CD4-positive, alpha-beta T cell treated with Interleukin-17A for 1 hour (primary cell): Measurements from ENCODE around the gene HBQ1.
"Not testable (repeated sequence)": the region's sequence is repeated elsewhere in the genome, so short reads cannot be mapped to it uniquely, and the experiment has no call there.

Source experiments
- DNase-seq: peaks from one replicate; pipeline ENCODE4 v3.0.0-alpha.2; 2020

The HBQ1 gene

GRCh38 chr16:162271-162991 is 17.8 kb upstream of the HBQ1 start:
- no peak for DNase-seq

DNA sequence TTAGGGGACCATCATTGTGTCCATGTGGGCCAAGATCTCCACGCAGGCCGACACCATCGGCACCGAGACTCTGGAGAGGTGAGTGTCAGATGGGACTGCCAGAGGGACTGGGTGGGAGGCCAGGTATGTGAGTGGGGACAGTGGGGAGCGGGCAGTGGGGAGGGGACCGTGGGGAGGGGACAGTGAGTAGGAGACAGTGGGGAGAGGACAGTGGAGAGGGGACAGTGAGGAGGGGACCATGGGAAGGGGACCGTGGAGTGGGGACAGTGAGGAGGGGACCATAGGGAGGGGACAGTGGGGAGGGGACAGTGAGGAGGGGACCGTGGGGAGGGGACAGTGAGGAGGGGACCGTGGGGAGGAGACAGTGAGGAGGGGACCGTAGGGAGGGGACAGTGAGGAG is 17.1 kb upstream of the HBQ1 start:
- not testable (repeated sequence) for DNase-seq

DNA sequence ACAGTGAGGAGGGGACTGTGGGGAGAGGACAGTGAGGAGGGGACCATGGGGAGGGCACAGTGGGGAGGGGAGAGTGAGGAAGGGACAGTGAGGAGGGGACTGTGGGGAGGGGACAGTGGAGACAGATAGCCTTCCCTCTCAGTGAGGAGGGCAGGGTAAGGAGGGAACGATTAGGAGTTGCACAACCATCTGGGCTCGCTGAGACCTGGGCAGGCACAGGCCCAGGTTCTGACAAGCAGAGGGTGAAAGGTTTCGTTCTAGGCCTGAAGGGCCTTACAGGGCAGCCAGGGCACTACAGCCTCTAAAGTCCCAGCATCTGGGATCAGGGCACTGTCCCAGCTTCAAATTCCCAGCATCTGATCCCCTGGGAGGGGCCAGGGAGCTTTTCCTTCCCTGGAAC is 16.6 kb upstream of the HBQ1 start:
- DNase-seq: not testable (repeated sequence)

GRCh38 chr16:164134-164823 is 16.0 kb upstream of the HBQ1 start:
- not testable (repeated sequence) for DNase-seq

DNA sequence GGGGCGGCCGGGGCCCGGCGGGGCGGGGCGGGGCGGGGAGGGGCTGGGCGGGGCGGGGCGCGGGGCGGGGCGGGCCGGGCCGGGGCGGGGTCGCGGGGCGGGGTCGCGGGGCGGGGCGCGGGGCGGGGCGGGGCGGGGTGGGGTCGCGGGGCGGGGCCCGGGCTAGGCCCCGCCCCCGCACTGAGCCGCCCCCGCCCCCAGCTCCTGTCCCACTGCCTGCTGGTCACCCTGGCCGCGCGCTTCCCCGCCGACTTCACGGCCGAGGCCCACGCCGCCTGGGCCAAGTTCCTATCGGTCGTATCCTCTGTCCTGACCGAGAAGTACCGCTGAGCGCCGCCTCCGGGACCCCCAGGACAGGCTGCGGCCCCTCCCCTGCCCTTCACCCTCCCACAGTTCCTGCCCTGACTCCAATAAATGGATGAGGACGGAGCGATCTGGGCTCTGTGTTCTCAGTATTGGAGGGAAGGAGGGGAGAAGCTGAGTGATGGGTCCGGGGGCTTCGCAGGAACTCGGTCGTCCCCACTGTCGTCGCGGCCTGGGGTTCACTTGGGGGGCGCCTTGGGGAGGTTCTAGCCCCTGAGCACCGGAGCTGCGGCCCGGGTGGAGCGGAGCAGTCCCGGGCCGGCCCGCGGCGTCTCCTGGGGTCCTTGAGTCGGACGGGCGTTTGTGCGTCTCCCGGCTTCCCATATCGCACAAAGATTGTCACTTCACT is 15.3 kb upstream of the HBQ1 start:
- no peak for DNase-seq

GRCh38 chr16:165539-166374 is 14.5 kb upstream of the HBQ1 start, which contains the start of gene HBM:
Gene HBM, plus strand, starts transcription at chr16:165978. Its CDS starts 20 bp downstream, at chr16:165998.
- DNase-seq: no peak

DNA sequence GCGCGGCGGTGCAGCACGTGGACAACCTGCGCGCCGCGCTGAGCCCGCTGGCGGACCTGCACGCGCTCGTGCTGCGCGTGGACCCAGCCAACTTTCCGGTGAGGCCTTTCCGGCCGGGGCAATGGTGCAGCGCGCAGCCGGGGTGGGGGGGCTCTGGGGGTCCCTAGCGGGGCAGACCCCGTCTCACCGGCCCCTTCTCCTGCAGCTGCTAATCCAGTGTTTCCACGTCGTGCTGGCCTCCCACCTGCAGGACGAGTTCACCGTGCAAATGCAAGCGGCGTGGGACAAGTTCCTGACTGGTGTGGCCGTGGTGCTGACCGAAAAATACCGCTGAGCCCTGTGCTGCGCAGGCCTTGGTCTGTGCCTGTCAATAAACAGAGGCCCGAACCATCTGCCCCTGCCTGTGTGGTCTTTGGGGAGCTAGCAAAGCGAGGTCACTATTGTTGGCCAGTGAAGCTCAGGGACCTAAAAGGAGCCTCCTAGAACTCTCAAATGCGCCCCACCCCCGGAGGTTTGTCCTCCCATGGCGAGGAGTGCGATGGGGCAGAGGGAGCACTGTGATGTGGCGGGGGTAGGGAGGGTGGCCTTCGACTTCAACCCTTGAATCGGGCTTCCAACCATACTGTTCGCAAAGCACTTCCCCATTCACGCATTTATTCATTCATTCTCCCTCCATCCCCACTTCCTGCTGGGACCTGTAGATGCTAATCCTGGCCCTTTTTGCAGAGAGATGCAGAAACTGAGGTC is 13.7 kb upstream of the HBQ1 start:
- DNase-seq: no peak

- DNase-seq: no peak
Measured at GRCh38 chr16:167122-167690, 13.1 kb upstream of the HBQ1 start.

DNA sequence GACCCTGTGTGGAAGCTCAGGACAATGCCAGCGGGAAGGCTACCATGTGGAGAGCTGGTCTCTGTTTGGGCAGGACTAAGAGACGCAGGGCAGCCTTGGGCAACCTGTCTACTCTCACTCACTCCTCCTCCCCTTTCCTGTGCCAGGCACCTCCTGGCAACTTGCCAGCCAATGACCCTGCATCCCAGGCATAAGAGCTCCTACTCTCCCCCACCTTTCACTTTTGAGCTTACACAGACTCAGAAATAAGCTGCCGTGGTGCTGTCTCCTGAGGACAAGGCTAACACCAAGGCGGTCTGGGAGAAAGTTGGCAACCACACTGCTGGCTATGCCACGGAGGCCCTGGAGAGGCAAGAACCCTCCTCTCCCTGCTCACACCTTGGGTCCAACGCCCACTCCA is 11.8 kb upstream of the HBQ1 start:
- no peak for DNase-seq

- DNase-seq: no peak
Measured at GRCh38 chr16:169014-169413, 11.2 kb upstream of the HBQ1 start.

GRCh38 chr16:170088-170507 is 10.2 kb upstream of the HBQ1 start:
- not testable (repeated sequence) for DNase-seq

DNA sequence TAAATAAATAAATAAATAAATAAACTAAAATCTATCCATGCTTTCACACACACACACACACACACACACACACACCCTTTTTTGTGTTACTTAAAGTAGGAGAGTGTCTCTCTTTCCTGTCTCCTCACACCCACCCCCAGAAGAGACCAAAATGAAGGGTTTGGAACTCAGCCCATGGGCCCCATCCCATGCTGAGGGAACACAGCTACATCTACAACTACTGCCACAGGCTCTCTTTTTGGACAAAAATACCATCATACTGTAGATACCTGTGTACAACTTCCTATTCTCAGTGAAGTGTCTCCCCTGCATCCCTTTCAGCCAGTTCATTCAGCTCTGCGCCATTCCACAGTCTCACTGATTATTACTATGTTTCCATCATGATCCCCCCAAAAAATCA is 9.5 kb upstream of the HBQ1 start:
- DNase-seq: no peak

DNA sequence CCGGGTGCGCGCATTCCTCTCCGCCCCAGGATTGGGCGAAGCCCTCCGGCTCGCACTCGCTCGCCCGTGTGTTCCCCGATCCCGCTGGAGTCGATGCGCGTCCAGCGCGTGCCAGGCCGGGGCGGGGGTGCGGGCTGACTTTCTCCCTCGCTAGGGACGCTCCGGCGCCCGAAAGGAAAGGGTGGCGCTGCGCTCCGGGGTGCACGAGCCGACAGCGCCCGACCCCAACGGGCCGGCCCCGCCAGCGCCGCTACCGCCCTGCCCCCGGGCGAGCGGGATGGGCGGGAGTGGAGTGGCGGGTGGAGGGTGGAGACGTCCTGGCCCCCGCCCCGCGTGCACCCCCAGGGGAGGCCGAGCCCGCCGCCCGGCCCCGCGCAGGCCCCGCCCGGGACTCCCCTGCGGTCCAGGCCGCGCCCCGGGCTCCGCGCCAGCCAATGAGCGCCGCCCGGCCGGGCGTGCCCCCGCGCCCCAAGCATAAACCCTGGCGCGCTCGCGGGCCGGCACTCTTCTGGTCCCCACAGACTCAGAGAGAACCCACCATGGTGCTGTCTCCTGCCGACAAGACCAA is 7.8 kb upstream of the HBQ1 start, which contains the start of gene HBA2:
HBA2 (plus strand) TSS at position 503 of the 568 bp plus-strand sequence; CDS start at position 540, 37 bp downstream.
- DNase-seq: not testable (repeated sequence)

GRCh38 chr16:173211-173854 is 6.9 kb upstream of the HBQ1 start:
- DNase-seq: not testable (repeated sequence)

GRCh38 chr16:173928-174769 is 6.1 kb upstream of the HBQ1 start:
- DNase-seq: not testable (repeated sequence)

- no peak for DNase-seq
Measured at GRCh38 chr16:175011-175949, 5.0 kb upstream of the HBQ1 start.

DNA sequence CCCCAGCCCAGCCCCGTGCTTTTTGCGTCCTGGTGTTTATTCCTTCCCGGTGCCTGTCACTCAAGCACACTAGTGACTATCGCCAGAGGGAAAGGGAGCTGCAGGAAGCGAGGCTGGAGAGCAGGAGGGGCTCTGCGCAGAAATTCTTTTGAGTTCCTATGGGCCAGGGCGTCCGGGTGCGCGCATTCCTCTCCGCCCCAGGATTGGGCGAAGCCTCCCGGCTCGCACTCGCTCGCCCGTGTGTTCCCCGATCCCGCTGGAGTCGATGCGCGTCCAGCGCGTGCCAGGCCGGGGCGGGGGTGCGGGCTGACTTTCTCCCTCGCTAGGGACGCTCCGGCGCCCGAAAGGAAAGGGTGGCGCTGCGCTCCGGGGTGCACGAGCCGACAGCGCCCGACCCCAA is 4.3 kb upstream of the HBQ1 start:
- not testable (repeated sequence) for DNase-seq
